ENCODE data around the gene SLC22A23.
"Not testable (repeated sequence)": the region's sequence is repeated elsewhere in the genome, so short reads cannot be mapped to it uniquely, and the experiment has no call there.

Gene SLC22A23

GRCh38 chr6:3382326-3383279, 74.2 kb downstream of the SLC22A23 start:
- no peak for DNase-seq

- DNase-seq: no peak
These were observed 75.5 kb downstream of the SLC22A23 start for GRCh38 chr6:3381233-3381921.

GRCh38 chr6:3380344-3381232, 76.3 kb downstream of the SLC22A23 start:
- DNase-seq: no peak

- DNase-seq: no peak
These were observed 77.3 kb downstream of the SLC22A23 start for GRCh38 chr6:3379482-3380060.

GRCh38 chr6:3378808-3379207, 78.0 kb downstream of the SLC22A23 start:
- not testable (repeated sequence) for DNase-seq

- not testable (repeated sequence) for DNase-seq
These were observed 78.5 kb downstream of the SLC22A23 start for GRCh38 chr6:3378398-3378782.

GRCh38 chr6:3377536-3378397, 79.1 kb downstream of the SLC22A23 start:
- no peak for DNase-seq

- no peak for DNase-seq
These were observed 79.8 kb downstream of the SLC22A23 start for GRCh38 chr6:3376893-3377535.

- no peak for DNase-seq
These were observed 80.8 kb downstream of the SLC22A23 start for GRCh38 chr6:3376064-3376463.

- DNase-seq: no peak
These were observed 83.2 kb downstream of the SLC22A23 start for GRCh38 chr6:3373597-3374203.

- DNase-seq: no peak
These were observed 83.8 kb downstream of the SLC22A23 start for GRCh38 chr6:3372912-3373554.

- DNase-seq: no peak
These were observed 84.5 kb downstream of the SLC22A23 start for GRCh38 chr6:3372184-3372846.

GRCh38 chr6:3371222-3371949, 85.5 kb downstream of the SLC22A23 start:
- no peak for DNase-seq

- no peak for DNase-seq
These were observed 86.3 kb downstream of the SLC22A23 start for GRCh38 chr6:3370361-3371221.

- no peak for DNase-seq
These were observed 86.9 kb downstream of the SLC22A23 start for GRCh38 chr6:3369985-3370360.

- DNase-seq: no peak
These were observed 88.2 kb downstream of the SLC22A23 start for GRCh38 chr6:3368685-3369084.

- DNase-seq: no peak
These were observed 89.2 kb downstream of the SLC22A23 start for GRCh38 chr6:3367630-3368029.
